Spleen (tissue), 11 donors: ENCODE results near the gene GTSF1L. TPM values are rescaled to one million over a fixed set of nuclear protein-coding genes. Genes with fewer than 3 reads are reported as not detected.
A peak's percentile ranks its signal among the peaks of the same experiment; 100 is the strongest.

Experiments
- DNase-seq: peaks from one replicate; pipeline ENCODE4 v3.0.0-alpha.2; 2020
- H3K27ac ChIP-seq, 8 donors: fragments of 200-600 bp; sonication (generic) in 7 of 8; 1 replicate in 4 of 8; 2 replicates in 4 of 8; pipeline versions ENCODE4 v1.5.0 to v1.8.0; 2016 to 2021; ENCODE audit warnings: inconsistent platforms in 4 of 8, mild to moderate bottlenecking in 4 of 8, moderate library complexity in 1 of 8
- H3K27me3 ChIP-seq, 7 donors: fragments of 200-600 bp; sonication (generic) in 6 of 7; replicated peaks in 1 of 7; 1 replicate in 4 of 7; 2 replicates in 3 of 7; pipeline versions ENCODE4 v1.5.0 to v1.8.0; 2016 to 2021; ENCODE audit warnings: inconsistent platforms in 3 of 7, mild to moderate bottlenecking in 1 of 7
- H3K36me3 ChIP-seq, 6 donors: fragments of 200-600 bp; sonication (generic) in 5 of 6; 1 replicate in 4 of 6; 2 replicates in 2 of 6; pipeline versions ENCODE4 v1.5.0 to v1.8.0; 2016 to 2021; ENCODE audit warnings: inconsistent platforms in 2 of 6
- H3K4me1 ChIP-seq, 6 donors: fragments of 200-600 bp; sonication (generic) in 5 of 6; 1 replicate in 3 of 6; 2 replicates in 3 of 6; pipeline versions ENCODE4 v1.5.0 to v1.8.0; 2016 to 2021; ENCODE audit warnings: inconsistent platforms in 3 of 6
- H3K4me3 ChIP-seq, 8 donors: fragments of 200-600 bp; sonication (generic) in 7 of 8; 1 replicate in 4 of 8; 2 replicates in 4 of 8; pipeline versions ENCODE4 v1.5.0 to v1.8.0; 2016 to 2021; ENCODE audit warnings: inconsistent platforms in 4 of 8, mild to moderate bottlenecking in 4 of 8, moderate library complexity in 2 of 8
- H3K9me3 ChIP-seq, 8 donors: fragments of 200-600 bp; sonication (generic) in 7 of 8; 1 replicate in 4 of 8; 2 replicates in 4 of 8; pipeline versions ENCODE4 v1.5.0 to v1.8.0; 2016 to 2021; ENCODE audit warnings: inconsistent platforms in 4 of 8
- CTCF ChIP-seq, 11 experiments: fragments of 200-600 bp in 7 of 11; fragments of 450-650 bp in 4 of 11; sonication (generic) in 4 of 11; IDR thresholded peaks in 8 of 11; conservative IDR thresholded peaks in 3 of 11; 1 replicate in 7 of 11; 2 replicates in 4 of 11; pipeline versions ENCODE4 v1.4.0 to v1.8.0; 2016 to 2021; ENCODE audit warnings: antibody characterized with exemption in 11 of 11, inconsistent platforms in 4 of 11, mild to moderate bottlenecking in 1 of 11
- POLR2A ChIP-seq, 3 donors: fragments of 450-650 bp; IDR thresholded peaks; one replicate each; pipeline ENCODE4 v1.5.1; 2017; ENCODE audit warnings: antibody characterized with exemption in 3 of 3, mild to moderate bottlenecking in 1 of 3
- POLR2AphosphoS5 ChIP-seq, 3 donors: sonication (generic); formaldehyde crosslinking; IDR thresholded peaks; one replicate each; pipeline ENCODE4 v1.5.1; 2017; ENCODE audit warnings: antibody characterized with exemption in 3 of 3
- WGBS, 5 donors: extraction: QIAGEN DNeasy Blood & Tissue Kit in 3 of 5; methylation state at CpG; one replicate each; pipeline versions ENCODE4 v1.1.5 to v1.1.7; 2013 to 2018; 5-methylcytosine and 5-hydroxymethylcytosine counted together
- intact Hi-C: fragments of 100-400 bp; cut with DNase I; formaldehyde crosslinking; loops from one replicate; pipeline ENCODE4 v1.15.0; 2023; ENCODE audit warnings: low total_unique reads
- polyA plus RNA-seq, 3 donors: library from polyadenylated mRNA; stranded (reverse); fragments of 200-250 nt; gene quantifications; one replicate each; pipeline ENCODE4 v1.2.1, GENCODE V29; 2013
- total RNA-seq, 7 donors: library from RNA; depleted of rRNA in 3 of 7; stranded (reverse); fragments of >200 nt in 3 of 7; fragmentation: NEBNext Ultra II Directional in 4 of 7; extraction: Animal tissue kit (Norgen Biotek cat#: 25700) in 4 of 7; gene quantifications; one replicate each; pipeline versions ENCODE4 v1.1.0 to v1.2.1, GENCODE V29; 2016 to 2021
- donor health status: healthy with polysubstance abuse.
- donor health status: DM: no; HTN: no; CAD: no; lungs with moderate emphysema.
- donor health status: DM: no; HTN: no; CAD: no.
- donor health status: Bipolar disorder and iron deficiency.
- donor health status: healthy.
- donor health status: DM: no; HTN: no; CAD: no.
- donor health status: DM: yes; HTN: yes; CAD: no.

Gene GTSF1L
- total and polyA plus RNA-seq, 10 donors, result 0.40 to 3.0 (median 0.90) TPM; not detected in 5

GRCh38 chr20:43723186-43723585, 3.6 kb downstream of the GTSF1L start:
- 81 to 88% (median 83%) methylated on average over 4 of the region's 4 CpGs for WGBS, 5 donors
- intact Hi-C loops, result no loop called here
- no peaks in the 10 kb centered on the region for H3K27me3 ChIP-seq
- H3K27ac ChIP-seq, result no peak overlapping the region
- no peak for DNase-seq
- H3K4me3 ChIP-seq, result no peak overlapping the region
- TF ChIP-seq POLR2A (IDR thresholded peaks at IDR 0.05) (no peak), CTCF (IDR thresholded peaks at IDR 0.05 in 8 of 11, conservative IDR thresholded peaks at IDR 0.05 in 3 of 11) (no peak), POLR2AphosphoS5 (IDR thresholded peaks at IDR 0.05) (no peak)
- no peaks in the 10 kb centered on the region for H3K9me3 ChIP-seq
- peaks cover 0 to 17% (median 0%) of the 10 kb centered on the region in 6 donors for H3K4me1 ChIP-seq
- H3K36me3 ChIP-seq, result no peaks in the 10 kb centered on the region

GRCh38 chr20:43722153-43722505, 4.7 kb downstream of the GTSF1L start:
- 55 to 70% (median 65%) methylated on average over 8 of the region's 8 CpGs for WGBS, 5 donors
- H3K27me3 ChIP-seq, result no peaks in the 10 kb centered on the region
- intact Hi-C loops, result no loop called here
- DNase-seq, result no peak
- H3K4me3 ChIP-seq, result peak overlapping the region in 1 of 8 donors; percentile 21
- H3K4me1 ChIP-seq, result peaks cover 0 to 13% (median 0%) of the 10 kb centered on the region in 6 donors
- H3K36me3 ChIP-seq, result peaks cover 0 to 6% (median 0%) of the 10 kb centered on the region in 6 donors
- H3K27ac ChIP-seq, result no peak overlapping the region
- H3K9me3 ChIP-seq, result no peaks in the 10 kb centered on the region
- TF ChIP-seq CTCF (IDR thresholded peaks at IDR 0.05 in 8 of 11, conservative IDR thresholded peaks at IDR 0.05 in 3 of 11), result no peak
- no peak for TF ChIP-seq POLR2A (IDR thresholded peaks at IDR 0.05)
- no peak for TF ChIP-seq POLR2AphosphoS5 (IDR thresholded peaks at IDR 0.05)

GRCh38 chr20:43721429-43722152, 5.2 kb downstream of the GTSF1L start:
- H3K4me3 ChIP-seq, result peak overlapping the region in 1 of 8 donors; percentile 21
- intact Hi-C loops, result no loop called here
- no peak for TF ChIP-seq POLR2A (IDR thresholded peaks at IDR 0.05)
- no peak for TF ChIP-seq POLR2AphosphoS5 (IDR thresholded peaks at IDR 0.05)
- no peak for TF ChIP-seq CTCF (IDR thresholded peaks at IDR 0.05 in 8 of 11, conservative IDR thresholded peaks at IDR 0.05 in 3 of 11)
- H3K36me3 ChIP-seq, result peaks cover 0 to 12% (median 0%) of the 10 kb centered on the region in 6 donors
- no peak for DNase-seq
- H3K9me3 ChIP-seq, result no peaks in the 10 kb centered on the region
- H3K27ac ChIP-seq, result no peak overlapping the region
- 45 to 70% (median 57%) methylated on average over 14 to 15 of the region's 15 CpGs for WGBS, 5 donors
- H3K27me3 ChIP-seq, result no peaks in the 10 kb centered on the region
- H3K4me1 ChIP-seq, result peaks cover 0 to 13% (median 0%) of the 10 kb centered on the region in 6 donors

- TF ChIP-seq CTCF (IDR thresholded peaks at IDR 0.05 in 8 of 11, conservative IDR thresholded peaks at IDR 0.05 in 3 of 11), result no peak
- TF ChIP-seq POLR2AphosphoS5 (IDR thresholded peaks at IDR 0.05), result no peak
- TF ChIP-seq POLR2A (IDR thresholded peaks at IDR 0.05), result no peak
- intact Hi-C loops, result no loop called here
- Histone ChIP-seq H3K4me3 (no peak overlapping the region), H3K4me1 (peaks cover 0 to 13% (median 0%) of the 10 kb centered on the region in 6 donors), H3K36me3 (peaks cover 0 to 17% (median 0%) of the 10 kb centered on the region in 6 donors), H3K27ac (no peak overlapping the region), H3K9me3 (no peaks in the 10 kb centered on the region), H3K27me3 (no peaks in the 10 kb centered on the region)
- DNase-seq, result no peak
- 0 to 25% (median 0%) methylated on average over 2 of the region's 2 CpGs for WGBS, 5 donors
These were observed 5.7 kb downstream of the GTSF1L start for GRCh38 chr20:43721097-43721428.
